H9 (cell line): ENCODE measurements around the gene CYP27A1. TPM values are rescaled to one million over a fixed set of nuclear protein-coding genes. Genes with fewer than 3 reads are reported as not detected.

Experiments used
- DNase-seq: peaks from one replicate; pipeline ENCODE4 v3.0.0-alpha.2; 2017
- H2AFZ ChIP-seq: one replicate; pipeline ENCODE4 v1.6.1; 2013; ENCODE audit warnings: mild to moderate bottlenecking, low read length, control low read depth, moderate library complexity
- H2AK5ac ChIP-seq: 2 replicates; pipeline ENCODE4 v1.6.1; 2013; ENCODE audit warnings: low read length, control low read depth, mixed read lengths; ENCODE audit not compliant: insufficient read length
- H2BK120ac ChIP-seq: one replicate; pipeline ENCODE4 v1.6.1; 2013; ENCODE audit warnings: low read depth, mild to moderate bottlenecking, low read length, control low read depth, inconsistent platforms; ENCODE audit not compliant: poor library complexity, severe bottlenecking
- H2BK12ac ChIP-seq: 2 replicates; pipeline ENCODE4 v1.6.1; 2013; ENCODE audit warnings: low read length, control low read depth, mixed read lengths, low read depth; ENCODE audit not compliant: insufficient read length
- H2BK15ac ChIP-seq: 2 replicates; pipeline ENCODE4 v1.6.1; 2013; ENCODE audit warnings: low read depth, low read length, control low read depth
- H2BK20ac ChIP-seq: one replicate; pipeline ENCODE4 v1.6.1; 2013; ENCODE audit warnings: low read depth, mild to moderate bottlenecking, low read length, control low read depth, inconsistent platforms; ENCODE audit not compliant: poor library complexity, severe bottlenecking
- H2BK5ac ChIP-seq: 2 replicates; pipeline ENCODE4 v1.6.1; 2013; ENCODE audit warnings: low read length, control low read depth, mixed read lengths; ENCODE audit not compliant: insufficient read length
- H3K14ac ChIP-seq: 2 replicates; pipeline ENCODE4 v1.6.1; 2013; ENCODE audit warnings: low read length, control low read depth; ENCODE audit not compliant: insufficient read depth
- H3K18ac ChIP-seq: 2 replicates; pipeline ENCODE4 v1.6.1; 2013; ENCODE audit warnings: low read depth, mild to moderate bottlenecking, mixed read lengths, low read length, control low read depth; ENCODE audit not compliant: insufficient read length
- H3K23ac ChIP-seq: 2 replicates; pipeline ENCODE4 v1.6.1; 2013; ENCODE audit warnings: low read length, control low read depth, mixed read lengths, low read depth; ENCODE audit not compliant: insufficient read length
- H3K23me2 ChIP-seq: 2 replicates; pipeline ENCODE4 v1.6.1; 2013; ENCODE audit warnings: low read depth, mild to moderate bottlenecking, mixed read lengths, low read length, control low read depth; ENCODE audit not compliant: insufficient read length, poor library complexity, severe bottlenecking
- H3K27ac ChIP-seq: 2 replicates; pipeline ENCODE4 v1.5.1; 2013; ENCODE audit warnings: low read length, control low read depth, mixed read lengths, low read depth; ENCODE audit not compliant: insufficient read length
- H3K27me3 ChIP-seq: 2 replicates; pipeline ENCODE4 v1.6.1; 2013; ENCODE audit warnings: low read length, control low read depth, inconsistent platforms; ENCODE audit not compliant: insufficient read depth
- H3K4ac ChIP-seq: 2 replicates; pipeline ENCODE4 v1.6.1; 2013; ENCODE audit warnings: low read depth, mild to moderate bottlenecking, control low read depth, inconsistent platforms, low read length, moderate library complexity
- H3K4me1 ChIP-seq: 2 replicates; pipeline ENCODE4 v1.6.1; 2013; ENCODE audit warnings: low read length, control low read depth, inconsistent platforms; ENCODE audit not compliant: insufficient read depth
- H3K4me2 ChIP-seq: 2 replicates; pipeline ENCODE4 v1.6.1; 2013; ENCODE audit warnings: low read length, control low read depth, mixed read lengths; ENCODE audit not compliant: insufficient read length, insufficient read depth
- H3K56ac ChIP-seq: 2 replicates; pipeline ENCODE4 v1.6.1; 2013; ENCODE audit warnings: low read depth, mild to moderate bottlenecking, mixed read lengths, low read length, control low read depth; ENCODE audit not compliant: insufficient read length
- H3K79me1 ChIP-seq: 2 replicates; pipeline ENCODE4 v1.6.1; 2013; ENCODE audit warnings: low read depth, mild to moderate bottlenecking, moderate library complexity, low read length, control low read depth, inconsistent platforms; ENCODE audit not compliant: insufficient read depth, poor library complexity, severe bottlenecking
- H3K79me2 ChIP-seq: 2 replicates; pipeline ENCODE4 v1.6.1; 2013; ENCODE audit warnings: low read length, control low read depth, inconsistent platforms; ENCODE audit not compliant: insufficient read depth
- H3K9ac ChIP-seq: 2 replicates; pipeline ENCODE4 v1.6.1; 2013; ENCODE audit warnings: low read length, control low read depth, mixed read lengths; ENCODE audit not compliant: insufficient read length; ENCODE audit errors: extremely low read depth
- H3K9me3 ChIP-seq: one replicate; pipeline ENCODE4 v1.6.1; 2013; ENCODE audit warnings: low read depth, low read length, inconsistent platforms; ENCODE audit not compliant: control insufficient read depth
- H3T11ph ChIP-seq: one replicate; pipeline ENCODE4 v1.6.1; 2013; ENCODE audit warnings: mild to moderate bottlenecking, low read length, control low read depth, inconsistent platforms
- H4K20me1 ChIP-seq: one replicate; pipeline ENCODE4 v1.6.1; 2013; ENCODE audit not compliant: control insufficient read depth, insufficient read length, insufficient read depth
- H4K5ac ChIP-seq: 2 replicates; pipeline ENCODE4 v1.6.1; 2013; ENCODE audit warnings: low read depth, mild to moderate bottlenecking, mixed read lengths, low read length, control low read depth; ENCODE audit not compliant: insufficient read length
- H4K8ac ChIP-seq: replicated peaks from 2 replicates; pipeline ENCODE4 v1.6.1; 2013; ENCODE audit warnings: low read length, control low read depth, mixed read lengths, low read depth; ENCODE audit not compliant: insufficient read length
- H4K91ac ChIP-seq: 2 replicates; pipeline ENCODE4 v1.6.1; 2013; ENCODE audit warnings: low read depth, mild to moderate bottlenecking, moderate library complexity, mixed read lengths, low read length, control low read depth; ENCODE audit not compliant: insufficient read length
- H3K27ac Mint-ChIP-seq, 3 experiments: 2 replicates in 2 of 3; 3 replicates in 1 of 3; pipeline ENCODE4 v1.8.0; 2020 to 2021; ENCODE audit warnings: mixed read lengths in 3 of 3, mild to moderate bottlenecking in 1 of 3, moderate library complexity in 1 of 3
- H3K27me3 Mint-ChIP-seq: 2 replicates; pipeline ENCODE4 v1.8.0; 2021; ENCODE audit warnings: low read depth, mild to moderate bottlenecking, moderate library complexity, mixed read lengths
- H3K36me3 Mint-ChIP-seq, 3 experiments: 2 replicates in 2 of 3; 3 replicates in 1 of 3; pipeline ENCODE4 v1.8.0; 2020 to 2021; ENCODE audit warnings: low read depth in 3 of 3, mixed read lengths in 3 of 3; ENCODE audit not compliant: insufficient read depth in 1 of 3
- H3K4me1 Mint-ChIP-seq, 2 experiments: 2 replicates each; pipeline ENCODE4 v1.8.0; 2020; ENCODE audit warnings: mixed read lengths in 2 of 2
- H3K4me3 Mint-ChIP-seq, 2 experiments: 2 replicates in 1 of 2; 3 replicates in 1 of 2; pipeline ENCODE4 v1.8.0; 2020 to 2021; ENCODE audit warnings: mild to moderate bottlenecking in 2 of 2, mixed read lengths in 2 of 2, moderate library complexity in 1 of 2
- H3K9me3 Mint-ChIP-seq, 2 experiments: 2 replicates in 1 of 2; 3 replicates in 1 of 2; pipeline ENCODE4 v1.8.0; 2020; ENCODE audit warnings: mild to moderate bottlenecking in 2 of 2, mixed read lengths in 2 of 2, moderate library complexity in 1 of 2
- WGBS: extraction: QIAGEN DNeasy Blood & Tissue Kit; methylation state at CpG from one replicate; pipeline ENCODE4 v1.1.7; 2013; ENCODE audit warnings: missing lambda C conversion rate, low lambda C conversion rate, mixed read lengths; ENCODE audit not compliant: insufficient read length; ENCODE audit errors: extremely low coverage; 5-methylcytosine and 5-hydroxymethylcytosine counted together
- total RNA-seq: library from RNA; stranded (reverse); gene quantifications from 2 replicates; pipeline ENCODE4 v1.2.1, GENCODE V29; 2021
- TF ChIP-seq, protein P1 (sequence below): fragments of 200-600 bp; sonication (generic); conservative IDR thresholded peaks from 3 replicates; pipeline ENCODE4 v1.8.0; 2021; ENCODE audit warnings: antibody characterized with exemption, mild to moderate bottlenecking

Gene CYP27A1
- total RNA-seq, 1 experiment from 2014 or later = 3.1 TPM

DNA sequence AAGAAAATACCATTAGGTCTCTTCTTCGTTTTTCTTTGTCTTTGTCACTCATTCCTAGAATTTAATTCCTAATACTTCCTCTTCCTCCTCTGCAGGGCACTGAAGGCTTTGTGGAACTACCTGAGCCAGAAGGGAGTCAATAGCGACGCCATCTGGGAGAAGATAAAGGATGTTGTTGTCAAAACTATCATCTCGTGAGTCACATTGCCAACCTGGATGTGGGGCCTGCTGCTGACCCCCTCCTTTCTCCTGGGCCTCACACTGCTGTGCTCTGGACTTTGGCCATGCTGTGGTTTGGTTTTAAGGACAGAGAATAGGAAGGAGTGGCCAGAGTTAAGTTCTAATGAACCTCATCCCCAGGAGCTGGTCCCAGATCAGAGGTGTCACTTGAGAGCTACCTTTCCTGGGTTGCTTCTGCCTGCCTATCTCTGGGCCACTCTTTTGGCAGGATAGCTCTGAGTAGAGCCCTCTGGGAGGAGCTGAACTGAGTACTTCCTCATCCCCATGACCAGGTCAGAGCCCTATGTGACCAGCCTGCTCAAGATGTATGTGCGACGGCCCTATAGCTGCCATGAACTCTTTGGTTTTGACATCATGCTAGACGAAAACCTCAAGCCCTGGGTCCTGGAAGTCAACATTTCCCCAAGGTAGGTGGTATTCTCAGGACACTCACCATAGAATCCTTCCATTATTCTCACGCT lies 33.1 kb upstream of the CYP27A1 start:
- Histone ChIP-seq H3K23ac (no peak overlapping the region), H2BK5ac (no peak overlapping the region), H2BK120ac (no peak overlapping the region), H3K9ac (no peak overlapping the region), H4K91ac (no peak overlapping the region), H3K27ac (no peak overlapping the region), H3T11ph (no peak overlapping the region), H2AFZ (no peak overlapping the region), H2AK5ac (no peak overlapping the region), H3K56ac (no peak overlapping the region), H3K14ac (no peak overlapping the region), H3K9me3 (no peaks in the 10 kb centered on the region), H3K4me1 (no peaks in the 10 kb centered on the region), H2BK15ac (no peak overlapping the region), H2BK20ac (no peak overlapping the region), H3K27me3 (no peaks in the 10 kb centered on the region), H3K23me2 (no peaks in the 10 kb centered on the region), H4K8ac (no peak overlapping the region), H4K20me1 (no peaks in the 10 kb centered on the region), H2BK12ac (no peak overlapping the region), H3K18ac (no peak overlapping the region), H3K79me1 (no peaks in the 10 kb centered on the region), H4K5ac (no peak overlapping the region), H3K79me2 (no peaks in the 10 kb centered on the region), H3K4me2 (no peak overlapping the region), H3K4ac (no peak overlapping the region)
- Mint-ChIP-seq H3K9me3 (no peaks in the 10 kb centered on the region), H3K27ac (no peak overlapping the region), H3K36me3 (peaks cover 64 to 94% (median 85%) of the 10 kb centered on the region in 3 experiments), H3K4me1 (no peaks in the 10 kb centered on the region), H3K4me3 (no peak overlapping the region), H3K27me3 (no peaks in the 10 kb centered on the region)
- no peak for DNase-seq
- WGBS = no CpG with 5 or more reads among the region's 8 CpGs
- TF ChIP-seq, protein P1, sequence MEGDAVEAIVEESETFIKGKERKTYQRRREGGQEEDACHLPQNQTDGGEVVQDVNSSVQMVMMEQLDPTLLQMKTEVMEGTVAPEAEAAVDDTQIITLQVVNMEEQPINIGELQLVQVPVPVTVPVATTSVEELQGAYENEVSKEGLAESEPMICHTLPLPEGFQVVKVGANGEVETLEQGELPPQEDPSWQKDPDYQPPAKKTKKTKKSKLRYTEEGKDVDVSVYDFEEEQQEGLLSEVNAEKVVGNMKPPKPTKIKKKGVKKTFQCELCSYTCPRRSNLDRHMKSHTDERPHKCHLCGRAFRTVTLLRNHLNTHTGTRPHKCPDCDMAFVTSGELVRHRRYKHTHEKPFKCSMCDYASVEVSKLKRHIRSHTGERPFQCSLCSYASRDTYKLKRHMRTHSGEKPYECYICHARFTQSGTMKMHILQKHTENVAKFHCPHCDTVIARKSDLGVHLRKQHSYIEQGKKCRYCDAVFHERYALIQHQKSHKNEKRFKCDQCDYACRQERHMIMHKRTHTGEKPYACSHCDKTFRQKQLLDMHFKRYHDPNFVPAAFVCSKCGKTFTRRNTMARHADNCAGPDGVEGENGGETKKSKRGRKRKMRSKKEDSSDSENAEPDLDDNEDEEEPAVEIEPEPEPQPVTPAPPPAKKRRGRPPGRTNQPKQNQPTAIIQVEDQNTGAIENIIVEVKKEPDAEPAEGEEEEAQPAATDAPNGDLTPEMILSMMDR = no peak
